Astrocyte (in vitro differentiated cells and primary cell): ENCODE measurements around the gene MYCBPAP.

Experiments used
- CTCF ChIP-seq: IDR thresholded peaks from 2 replicates; pipeline ENCODE4 v1.5.1; 2011; ENCODE audit warnings: low read depth, mild to moderate bottlenecking, inconsistent platforms, low read length, moderate library complexity; ENCODE audit not compliant: insufficient read depth
- EZH2 ChIP-seq: IDR thresholded peaks from 2 replicates; pipeline ENCODE4 v1.6.1; 2012; ENCODE audit warnings: mild to moderate bottlenecking, low read length, inconsistent platforms; ENCODE audit not compliant: insufficient read depth

DNA sequence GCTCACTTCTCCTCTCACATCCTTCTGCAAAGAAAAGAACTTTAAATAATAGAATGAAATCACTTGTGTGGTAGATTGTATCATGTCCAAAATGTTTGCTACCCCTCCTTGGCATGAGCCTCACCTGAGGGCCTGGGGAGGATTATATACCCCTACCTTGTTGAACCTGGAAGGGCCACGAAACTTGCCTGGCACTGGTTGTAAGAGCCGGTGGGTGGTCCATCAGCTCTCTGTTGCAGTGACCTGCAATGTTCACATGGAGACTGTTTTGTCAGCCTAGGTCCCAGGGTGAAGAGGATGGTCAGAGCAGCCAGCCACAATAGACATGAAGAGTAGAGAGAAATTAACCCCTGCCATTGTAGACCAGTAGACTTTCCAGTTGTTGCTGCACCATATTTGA, 19.4 kb upstream of the MYCBPAP start:
- TF ChIP-seq CTCF (no peak), EZH2 (no peak)
